Measurements from ENCODE around the gene MYADML2. TPM values are rescaled to one million over a fixed set of nuclear protein-coding genes. Genes with fewer than 3 reads are reported as not detected.

The MYADML2 gene, protein sequence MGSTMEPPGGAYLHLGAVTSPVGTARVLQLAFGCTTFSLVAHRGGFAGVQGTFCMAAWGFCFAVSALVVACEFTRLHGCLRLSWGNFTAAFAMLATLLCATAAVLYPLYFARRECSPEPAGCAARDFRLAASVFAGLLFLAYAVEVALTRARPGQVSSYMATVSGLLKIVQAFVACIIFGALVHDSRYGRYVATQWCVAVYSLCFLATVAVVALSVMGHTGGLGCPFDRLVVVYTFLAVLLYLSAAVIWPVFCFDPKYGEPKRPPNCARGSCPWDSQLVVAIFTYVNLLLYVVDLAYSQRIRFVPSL
- not detected in 2 replicates for total RNA-seq

DNA sequence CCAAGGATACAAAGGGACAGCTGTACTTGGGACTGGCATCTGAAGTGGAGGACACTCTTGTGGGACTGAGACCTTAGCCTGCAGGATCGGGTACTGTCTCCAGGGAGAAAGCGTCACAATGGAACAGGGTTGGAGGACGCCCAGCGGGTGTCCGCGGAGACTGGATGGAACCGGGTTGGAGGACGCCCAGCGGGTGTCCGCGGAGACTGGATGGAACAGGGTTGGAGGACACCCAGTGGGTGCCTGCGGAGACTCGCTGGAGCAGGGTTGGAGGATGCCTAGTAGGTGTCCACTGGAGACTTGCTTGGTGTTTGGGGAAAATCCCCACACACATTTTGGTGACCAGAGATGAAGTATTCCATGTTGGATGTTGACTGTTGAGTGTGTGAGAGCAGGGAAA lies at the start of gene MYADML2:
Gene MYADML2, minus strand, starts transcription at position 45 of the 400 bp plus-strand sequence. CDS start 5,492 bp downstream, outside the sequence.

DNA sequence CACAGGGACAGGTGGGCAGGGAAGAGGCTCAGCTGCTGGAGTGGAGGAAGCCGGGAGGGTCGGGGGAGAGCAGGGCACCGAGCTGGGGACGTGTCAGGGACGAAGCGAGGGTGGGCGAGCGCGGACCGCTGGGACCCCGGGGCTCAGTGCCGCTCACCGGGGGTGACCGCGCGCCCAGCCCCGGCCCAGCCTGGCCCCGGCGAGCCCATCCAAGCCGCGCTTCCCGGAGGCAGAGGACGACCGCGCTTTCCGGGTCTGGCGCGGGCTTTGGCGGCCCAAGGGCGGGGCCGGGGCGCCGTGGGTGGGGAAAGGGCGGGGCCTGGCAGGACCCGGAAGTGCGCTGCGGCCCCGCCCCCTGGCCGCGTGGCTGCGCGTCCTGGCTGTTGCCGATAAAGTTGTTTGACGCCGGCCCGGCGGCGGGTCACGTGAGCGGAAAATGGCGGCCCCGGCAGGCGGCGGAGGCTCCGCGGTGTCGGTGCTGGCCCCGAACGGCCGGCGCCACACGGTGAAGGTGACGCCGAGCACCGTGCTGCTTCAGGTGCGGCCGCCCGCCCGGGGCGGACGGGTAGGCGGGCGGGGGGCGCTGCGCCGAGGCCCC lies 30.3 kb upstream of the MYADML2 start, which contains the start of gene ASPSCR1:
Gene ASPSCR1, plus strand, starts transcription at position 419 of the 598 bp plus-strand sequence. Its CDS starts 18 bp downstream, at position 437.

DNA sequence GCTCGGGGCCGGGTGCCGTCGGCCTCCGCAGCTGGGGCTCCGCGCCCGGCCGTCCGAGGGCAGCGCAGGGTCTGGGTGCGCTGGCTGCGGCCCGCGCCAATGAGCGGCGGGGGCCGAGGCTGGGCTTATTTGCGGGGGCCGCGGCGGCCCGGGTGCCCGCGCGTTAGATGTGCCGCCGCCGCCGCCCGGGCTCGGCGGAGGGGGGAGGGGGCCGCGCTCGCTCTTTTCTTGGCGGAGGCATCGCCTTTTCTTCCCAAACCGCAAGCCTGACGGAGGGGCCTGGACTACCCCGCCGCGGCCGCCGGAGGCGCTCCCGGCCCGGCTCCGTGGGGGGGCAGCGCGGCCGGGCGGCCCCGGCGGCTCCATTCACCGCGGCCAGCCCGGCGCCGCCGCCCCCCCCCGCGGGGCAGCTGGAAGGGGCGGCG lies 14.1 kb upstream of the MYADML2 start, which contains the start of gene NOTUM:
Gene NOTUM, minus strand, starts transcription at position 101 of the 425 bp plus-strand sequence. CDS start 278 bp downstream, outside the sequence.

DNA sequence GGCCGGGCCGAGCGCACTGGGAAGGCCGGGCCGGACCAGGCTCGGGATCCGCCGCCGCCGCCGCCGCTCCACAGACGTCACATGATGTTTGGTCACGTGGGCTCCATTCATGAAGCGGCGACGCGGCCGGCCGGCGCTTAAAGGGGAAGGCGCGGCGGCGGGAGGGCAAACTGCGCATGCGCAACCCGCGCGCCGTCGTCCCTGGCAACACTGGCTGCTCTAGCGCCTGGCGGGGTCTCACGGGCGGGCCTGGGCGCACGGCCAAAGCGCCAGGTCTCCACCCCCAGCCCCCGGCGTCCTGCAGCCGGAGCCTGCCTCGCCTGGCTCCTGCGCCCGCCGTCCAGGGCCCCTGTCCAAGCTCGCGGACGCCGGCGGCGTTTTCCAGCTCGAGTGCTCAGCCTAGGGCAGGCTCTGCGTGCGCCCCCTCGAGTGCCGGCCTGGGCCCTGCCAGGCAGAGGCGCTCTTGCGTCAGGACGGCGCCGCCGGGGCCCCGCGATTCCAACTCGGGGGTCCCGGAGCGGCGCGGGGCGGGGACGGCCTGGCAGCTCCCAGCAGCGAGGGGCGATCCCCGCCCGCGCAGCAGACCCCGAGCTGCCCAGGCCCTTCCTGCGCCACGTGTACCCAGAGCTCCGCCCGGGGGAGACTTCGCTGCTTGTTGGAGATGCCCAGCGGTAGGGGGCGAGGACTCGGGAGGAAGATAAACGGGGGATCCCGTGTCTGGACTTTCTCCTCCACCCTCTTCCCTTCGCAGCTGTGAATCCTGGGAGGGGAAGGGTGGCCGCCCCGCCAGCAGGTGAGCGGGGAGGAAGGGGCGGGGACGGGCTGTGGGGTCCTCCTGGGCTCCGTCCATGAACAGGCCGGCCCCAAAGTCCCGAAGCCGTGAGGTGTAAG lies 19.1 kb downstream of the MYADML2 start, which contains the start of gene MAFG:
Gene MAFG, minus strand, starts transcription at position 83 of the 891 bp plus-strand sequence. CDS start 4,550 bp downstream, outside the sequence.

DNA sequence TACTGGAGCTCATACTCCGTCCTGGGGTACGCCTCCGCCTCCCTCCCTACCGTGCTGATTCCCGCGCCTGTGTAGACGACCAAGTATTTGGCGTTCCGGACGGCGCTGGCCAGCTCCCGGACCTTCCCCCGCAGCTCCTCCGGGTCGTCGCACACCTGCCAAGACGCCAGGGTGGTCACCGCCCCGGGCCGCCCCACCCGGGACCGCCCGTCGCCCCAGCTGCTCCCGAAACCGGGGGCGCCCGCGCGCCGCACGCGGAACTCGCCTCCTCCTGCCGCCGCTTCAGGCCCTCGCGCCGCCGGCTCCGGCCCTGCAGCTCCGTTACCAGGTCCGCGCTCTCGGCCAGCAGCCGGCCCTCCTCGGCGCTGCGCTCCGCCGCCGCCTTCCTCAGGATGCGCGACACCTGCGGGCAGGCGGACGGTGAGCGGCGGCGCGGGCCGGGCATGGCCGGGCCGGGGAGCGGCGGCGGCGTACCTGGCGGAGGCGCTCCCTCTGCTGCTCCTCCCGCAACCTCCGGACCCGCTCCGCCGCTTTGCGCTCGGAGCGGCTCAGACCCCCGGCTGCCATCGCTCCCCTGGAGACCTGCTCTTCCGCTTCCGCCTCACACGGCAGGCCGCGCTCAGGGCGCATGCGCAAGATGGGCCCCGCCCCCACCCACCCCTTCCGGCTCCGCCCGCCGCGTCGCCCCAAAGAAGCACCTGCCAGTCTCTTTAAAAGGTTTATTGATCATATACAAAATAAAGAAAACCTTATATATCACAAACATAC lies 29.3 kb downstream of the MYADML2 start, which contains the start of gene SIRT7:
Gene SIRT7, minus strand, starts transcription at position 612 of the 768 bp plus-strand sequence. Its CDS starts 45 bp downstream, at position 567.

DNA sequence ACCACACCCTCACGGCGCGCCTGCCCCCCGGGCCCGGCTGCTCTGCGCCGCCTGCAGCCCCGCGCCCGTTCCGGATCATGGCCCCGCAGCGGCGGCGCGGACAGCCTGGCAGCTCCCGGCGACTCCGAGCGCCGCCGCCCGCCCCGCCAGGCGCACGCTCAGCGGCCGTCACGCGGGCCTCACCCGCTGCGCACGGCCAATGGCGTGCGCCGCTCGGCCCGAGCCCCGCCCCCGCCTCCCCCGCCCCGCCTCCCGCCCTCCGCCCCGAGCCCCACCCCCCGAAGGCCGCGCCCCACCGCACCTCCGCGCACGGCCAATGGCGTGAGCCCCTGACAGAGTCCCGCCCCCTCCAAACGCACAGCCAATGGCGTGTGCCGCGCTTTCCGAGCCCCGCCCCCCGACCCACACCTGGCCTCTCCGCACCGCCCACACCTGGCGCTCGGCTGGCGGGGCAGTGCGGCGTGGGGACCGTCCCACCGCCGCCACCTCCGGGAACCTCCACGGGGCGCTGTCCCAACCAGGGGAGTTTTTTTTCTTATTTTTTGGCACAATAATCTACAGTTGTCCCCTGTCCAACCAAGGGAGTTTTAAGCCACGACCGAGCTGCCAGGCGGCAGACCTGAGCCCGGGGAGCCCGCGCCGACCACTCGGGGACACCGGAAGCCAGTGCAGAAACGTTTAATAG lies 35.6 kb downstream of the MYADML2 start, which contains the start of gene PCYT2:
Gene PCYT2, minus strand, starts transcription at position 123 of the 685 bp plus-strand sequence. Its CDS starts 44 bp downstream, at position 79.

DNA sequence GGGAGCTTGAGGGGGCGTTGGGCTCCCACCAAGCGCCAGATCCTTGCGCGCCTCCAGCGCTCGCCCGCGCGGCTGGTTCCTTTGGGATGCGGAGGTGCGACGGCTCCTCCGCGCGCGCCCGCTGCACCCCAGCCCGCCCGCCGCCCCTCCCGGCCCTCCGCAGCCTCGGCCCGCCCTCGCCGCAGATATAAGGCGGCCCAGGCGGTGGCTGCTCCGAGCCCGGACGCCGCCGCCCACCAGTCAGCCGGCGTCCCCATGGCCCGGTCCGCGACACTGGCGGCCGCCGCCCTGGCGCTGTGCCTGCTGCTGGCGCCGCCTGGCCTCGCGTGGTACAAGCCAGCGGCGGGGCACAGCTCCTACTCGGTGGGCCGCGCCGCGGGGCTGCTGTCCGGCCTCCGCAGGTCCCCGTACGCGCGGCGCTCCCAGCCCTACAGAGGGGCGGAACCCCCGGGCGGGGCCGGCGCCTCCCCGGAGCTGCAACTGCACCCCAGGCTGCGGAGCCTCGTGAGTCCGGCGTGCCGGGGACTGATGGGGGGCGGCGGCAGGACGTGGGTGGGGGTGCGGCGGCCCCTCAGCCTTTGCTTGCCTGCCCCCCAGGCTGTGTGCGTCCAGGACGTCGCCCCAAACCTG lies 44.9 kb downstream of the MYADML2 start, which contains the start of gene NPB:
Gene NPB, plus strand, starts transcription at position 216 of the 630 bp plus-strand sequence. Its CDS starts 40 bp downstream, at position 256.

Other genes with a start within 250 kb of the MYADML2 start
- gene MRPL12, start 243.9 kb downstream of the MYADML2 start, total RNA-seq: 145 and 156 TPM in 2 replicates
- 27.1 and 32.0 TPM in 2 replicates for gene SLC25A10, start 234.9 kb downstream of the MYADML2 start, total RNA-seq
- not detected in 2 replicates for gene GCGR, start 143.1 kb downstream of the MYADML2 start, total RNA-seq
- 88.9 and 104 TPM in 2 replicates for gene MCRIP1, start 113.9 kb downstream of the MYADML2 start, total RNA-seq
- not detected in 2 replicates for gene PPP1R27, start 112.2 kb downstream of the MYADML2 start, total RNA-seq
- 1,689 and 1,862 TPM in 2 replicates for gene P4HB, start 86.7 kb downstream of the MYADML2 start, total RNA-seq
- gene ARHGDIA, start 75.9 kb downstream of the MYADML2 start, total RNA-seq: 405 and 442 TPM in 2 replicates
- gene ALYREF, start 55.6 kb downstream of the MYADML2 start, total RNA-seq: 270 and 274 TPM in 2 replicates
- 259 and 262 TPM in 2 replicates for gene ANAPC11, start 55.5 kb downstream of the MYADML2 start, total RNA-seq
- 0.54 and 1.3 TPM in 2 replicates for gene NPB, start 45.0 kb downstream of the MYADML2 start, total RNA-seq
- 51.8 and 57.0 TPM in 2 replicates for gene PCYT2, start 35.8 kb downstream of the MYADML2 start, total RNA-seq
- 15.3 and 18.3 TPM in 2 replicates for gene SIRT7, start 29.1 kb downstream of the MYADML2 start, total RNA-seq
- 22.3 and 23.3 TPM in 2 replicates for gene MAFG, start 19.5 kb downstream of the MYADML2 start, total RNA-seq
- gene PYCR1, start 9.9 kb downstream of the MYADML2 start, total RNA-seq: 52.5 and 73.9 TPM in 2 replicates
- not detected in 2 replicates for gene NOTUM, start 14.0 kb upstream of the MYADML2 start, total RNA-seq
- 20.9 and 21.3 TPM in 2 replicates for gene ASPSCR1, start 30.4 kb upstream of the MYADML2 start, total RNA-seq
- 130 TPM in 2 replicates for gene CENPX, start 75.6 kb upstream of the MYADML2 start, total RNA-seq
- gene LRRC45, start 76.1 kb upstream of the MYADML2 start, total RNA-seq: 25.1 and 29.3 TPM in 2 replicates
- 15.5 and 16.5 TPM in 2 replicates for gene RAC3, start 84.4 kb upstream of the MYADML2 start, total RNA-seq
- gene DCXR, start 90.5 kb upstream of the MYADML2 start, total RNA-seq: 114 and 147 TPM in 2 replicates
- 28.5 and 30.8 TPM in 2 replicates for gene RFNG, start 104.6 kb upstream of the MYADML2 start, total RNA-seq
- 116 and 127 TPM in 2 replicates for gene GPS1, start 104.7 kb upstream of the MYADML2 start, total RNA-seq
- gene DUS1L, start 118.6 kb upstream of the MYADML2 start, total RNA-seq: 81.1 and 101 TPM in 2 replicates
- 169 and 174 TPM in 2 replicates for gene FASN, start 151.0 kb upstream of the MYADML2 start, total RNA-seq